ENCODE data around the gene PHAX.
"Not testable (repeated sequence)": the region's sequence is repeated elsewhere in the genome, so short reads cannot be mapped to it uniquely, and the experiment has no call there.

GRCh38 chr5:126671681-126672080 lies 70.9 kb downstream of the PHAX start:
- TF ChIP-seq CTCF (IDR thresholded peaks at IDR 0.05); ZFX (IDR thresholded peaks at IDR 0.05; ENCODE audit: borderline replicate concordance): not testable (repeated sequence)
